ENCODE results near the gene RNF220. TPM values are rescaled to one million over a fixed set of nuclear protein-coding genes. Genes with fewer than 3 reads are reported as not detected.

Gene RNF220
- total and polyA plus RNA-seq, 7 donors, result 49.5 to 122 (median 82.8) TPM

GRCh38 chr1:44481701-44482100 is 76.6 kb downstream of the RNF220 start:
- Histone ChIP-seq H3K4me1 (peaks cover 0 to 14% (median 7%) of the 10 kb centered on the region in 4 donors), H3K27ac (no peak overlapping the region), H3K4me3 (no peak overlapping the region), H3K36me3 (no peaks in the 10 kb centered on the region), H3K27me3 (no peaks in the 10 kb centered on the region), H3K9me3 (no peaks in the 10 kb centered on the region)
- WGBS, 2 donors, result 68 to 81% methylated on average over 2 of the region's 2 CpGs
- intact Hi-C loops (cut with DNase I), result no loop called here
- DNase-seq, result no peak
- TF ChIP-seq CTCF (IDR thresholded peaks at IDR 0.05) (no peak), POLR2AphosphoS5 (IDR thresholded peaks at IDR 0.05) (no peak), EP300 (IDR thresholded peaks at IDR 0.05) (no peak), POLR2A (IDR thresholded peaks at IDR 0.05) (no peak)

- Histone ChIP-seq H3K4me1 (peaks cover 0 to 14% (median 7%) of the 10 kb centered on the region in 4 donors), H3K4me3 (no peak overlapping the region), H3K9me3 (no peaks in the 10 kb centered on the region), H3K27ac (no peak overlapping the region), H3K27me3 (no peaks in the 10 kb centered on the region), H3K36me3 (no peaks in the 10 kb centered on the region)
- 87 to 91% methylated on average over 5 of the region's 5 CpGs for WGBS, 2 donors
- intact Hi-C loops (cut with DNase I), result no loop called here
- no peak for DNase-seq
- TF ChIP-seq POLR2A (IDR thresholded peaks at IDR 0.05), result no peak
- TF ChIP-seq CTCF (IDR thresholded peaks at IDR 0.05), result no peak
- no peak for TF ChIP-seq EP300 (IDR thresholded peaks at IDR 0.05)
- no peak for TF ChIP-seq POLR2AphosphoS5 (IDR thresholded peaks at IDR 0.05)
Observed at GRCh38 chr1:44483089-44483874, 78.2 kb downstream of the RNF220 start.

- intact Hi-C loops (cut with DNase I), result no loop called here
- 75% methylated on average over 11 of the region's 11 CpGs for WGBS, 2 donors
- H3K27me3 ChIP-seq, result no peaks in the 10 kb centered on the region
- H3K27ac ChIP-seq, result peak overlapping the region in 1 of 4 donors; percentile 70
- H3K4me3 ChIP-seq, result no peak overlapping the region
- peaks cover 0 to 14% (median 7%) of the 10 kb centered on the region in 4 donors for H3K4me1 ChIP-seq
- H3K9me3 ChIP-seq, result no peaks in the 10 kb centered on the region
- TF ChIP-seq CTCF (IDR thresholded peaks at IDR 0.05), result no peak
- H3K36me3 ChIP-seq, result no peaks in the 10 kb centered on the region
- DNase-seq, result no peak
Observed at GRCh38 chr1:44484155-44484688, 79.2 kb downstream of the RNF220 start.

- peaks cover 0 to 14% (median 7%) of the 10 kb centered on the region in 4 donors for H3K4me1 ChIP-seq
- H3K36me3 ChIP-seq, result no peaks in the 10 kb centered on the region
- H3K27ac ChIP-seq, result peak overlapping the region in 3 of 4 donors; percentile 11 to 70 (median 58)
- no peaks in the 10 kb centered on the region for H3K27me3 ChIP-seq
- intact Hi-C loops (cut with DNase I), result no loop called here
- no peaks in the 10 kb centered on the region for H3K9me3 ChIP-seq
- H3K4me3 ChIP-seq, result no peak overlapping the region
- 40 to 63% methylated on average over 13 of the region's 13 CpGs for WGBS, 2 donors
- no peak for TF ChIP-seq POLR2A (IDR thresholded peaks at IDR 0.05)
- peak in 1 of 4 donors; percentile 49 for TF ChIP-seq POLR2AphosphoS5 (IDR thresholded peaks at IDR 0.05)
- no peak for TF ChIP-seq CTCF (IDR thresholded peaks at IDR 0.05)
- no peak for DNase-seq
Observed at GRCh38 chr1:44485229-44485933, 80.3 kb downstream of the RNF220 start.
